CD4-positive, alpha-beta T cell (primary cell): Measurements from ENCODE around the gene PLCD1. TPM values are rescaled to one million over a fixed set of nuclear protein-coding genes. Genes with fewer than 3 reads are reported as not detected.
A peak's percentile ranks its signal among the peaks of the same experiment; 100 is the strongest.

Experiments
- ATAC-seq: fragments of 200-7000 bp; cut with Tn5 transposase; one replicate; pipeline ENCODE4 v1.10.0; 2022; ENCODE audit warnings: mild to moderate bottlenecking; ENCODE audit not compliant: poor library complexity
- CTCF ChIA-PET: fragments of 350-600 bp; sonication (Branson Sonifier 250); formaldehyde crosslinking; loops from one replicate; lab custom pipeline; 2021; ENCODE audit warnings: antibody characterized with exemption, inconsistent platforms; lab: Charles Lee
- POLR2A ChIA-PET: fragments of 350-600 bp; sonication (Branson Sonifier 250); formaldehyde crosslinking; loops from one replicate; lab custom pipeline; 2021; ENCODE audit warnings: antibody characterized with exemption, inconsistent platforms; lab: Charles Lee
- DNase-seq, 14 experiments: peaks; one replicate each; pipeline ENCODE4 v3.0.0-alpha.2; 2013 to 2020; ENCODE audit warnings: mixed read lengths in 2 of 14
- H3K27ac ChIP-seq, 2 donors: one replicate each; pipeline versions ENCODE4 v1.5.1 to v1.7.0; 2013; ENCODE audit warnings: low read length in 2 of 2, low read depth in 1 of 2, mild to moderate bottlenecking in 1 of 2
- H3K27me3 ChIP-seq, 2 experiments: 1 replicate in 1 of 2; 2 replicates in 1 of 2; pipeline versions ENCODE4 v1.6.1 to v1.7.0; 2013; ENCODE audit warnings: low read length in 2 of 2, control low read depth in 1 of 2, mild to moderate bottlenecking in 1 of 2, moderate library complexity in 1 of 2; ENCODE audit not compliant: insufficient read depth in 2 of 2, control insufficient read depth in 1 of 2
- H3K36me3 ChIP-seq: one replicate; pipeline ENCODE4 v1.6.1; 2013; ENCODE audit warnings: low read length, control low read depth; ENCODE audit not compliant: insufficient read depth
- H3K4me1 ChIP-seq: one replicate; pipeline ENCODE4 v1.6.1; 2013; ENCODE audit warnings: low read length, control low read depth; ENCODE audit not compliant: insufficient read depth
- H3K4me3 ChIP-seq: one replicate; pipeline ENCODE4 v1.5.1; 2013; ENCODE audit warnings: mild to moderate bottlenecking, low read length, moderate library complexity
- H3K9me3 ChIP-seq, 2 experiments: 1 replicate in 1 of 2; 2 replicates in 1 of 2; pipeline versions ENCODE4 v1.6.1 to v1.7.0; 2013; ENCODE audit warnings: low read length in 2 of 2, mild to moderate bottlenecking in 2 of 2, control low read depth in 1 of 2, moderate library complexity in 1 of 2; ENCODE audit not compliant: control insufficient read depth in 1 of 2, insufficient read depth in 1 of 2
- H3K27ac Mint-ChIP-seq: one replicate; pipeline ENCODE4 v1.8.0; 2020; ENCODE audit warnings: mixed read lengths
- H3K27me3 Mint-ChIP-seq: one replicate; pipeline ENCODE4 v1.8.0; 2021; ENCODE audit warnings: mixed read lengths
- H3K36me3 Mint-ChIP-seq: one replicate; pipeline ENCODE4 v1.8.0; 2021; ENCODE audit warnings: low read depth, mixed read lengths
- H3K4me1 Mint-ChIP-seq: one replicate; pipeline ENCODE4 v1.8.0; 2021; ENCODE audit warnings: low read depth, mixed read lengths
- H3K4me3 Mint-ChIP-seq: one replicate; pipeline ENCODE4 v1.8.0; 2020; ENCODE audit warnings: mild to moderate bottlenecking, mixed read lengths
- H3K9me3 Mint-ChIP-seq: one replicate; pipeline ENCODE4 v1.8.0; 2020; ENCODE audit warnings: mixed read lengths
- intact Hi-C, 2 experiments: fragments of 100-400 bp; cut with DNase I in 1 of 2; cut with micrococcal nuclease in 1 of 2; formaldehyde crosslinking; loops; one replicate each; pipeline versions ENCODE4 v1.15.1 to v1.9.0; 2023 to 2025; cut with DNase I, micrococcal nuclease
- total RNA-seq, 174 experiments: library from RNA in 2 of 174; stranded (reverse) in 2 of 174; gene quantifications; one replicate each; pipeline ENCODE4 v1.2.3 and lab custom pipeline; 2021 to 2026
- TF ChIP-seq, protein P1 (sequence below): fragments of 200-600 bp; IDR thresholded peaks from one replicate; pipeline ENCODE4 v1.8.0; 2022; ENCODE audit warnings: antibody characterized with exemption, mild to moderate bottlenecking

Gene PLCD1
- total RNA-seq, 2 experiments from 2014 or later: 67.0 to 69.8 TPM

- ChIA-PET CTCF (no interaction called here), POLR2A (no interaction called here)
- peak overlapping the region; percentile 20 for H3K4me3 Mint-ChIP-seq
- DNase-seq (no peak), ATAC-seq (no peak)
- H3K4me3 ChIP-seq: no peak overlapping the region
- H3K36me3 ChIP-seq: peaks cover 9% of the 10 kb centered on the region
- peaks cover 46% of the 10 kb centered on the region for H3K4me1 Mint-ChIP-seq
- peaks cover 31% of the 10 kb centered on the region for H3K36me3 Mint-ChIP-seq
- peaks cover 35% of the 10 kb centered on the region for H3K4me1 ChIP-seq
- TF ChIP-seq, protein P1, sequence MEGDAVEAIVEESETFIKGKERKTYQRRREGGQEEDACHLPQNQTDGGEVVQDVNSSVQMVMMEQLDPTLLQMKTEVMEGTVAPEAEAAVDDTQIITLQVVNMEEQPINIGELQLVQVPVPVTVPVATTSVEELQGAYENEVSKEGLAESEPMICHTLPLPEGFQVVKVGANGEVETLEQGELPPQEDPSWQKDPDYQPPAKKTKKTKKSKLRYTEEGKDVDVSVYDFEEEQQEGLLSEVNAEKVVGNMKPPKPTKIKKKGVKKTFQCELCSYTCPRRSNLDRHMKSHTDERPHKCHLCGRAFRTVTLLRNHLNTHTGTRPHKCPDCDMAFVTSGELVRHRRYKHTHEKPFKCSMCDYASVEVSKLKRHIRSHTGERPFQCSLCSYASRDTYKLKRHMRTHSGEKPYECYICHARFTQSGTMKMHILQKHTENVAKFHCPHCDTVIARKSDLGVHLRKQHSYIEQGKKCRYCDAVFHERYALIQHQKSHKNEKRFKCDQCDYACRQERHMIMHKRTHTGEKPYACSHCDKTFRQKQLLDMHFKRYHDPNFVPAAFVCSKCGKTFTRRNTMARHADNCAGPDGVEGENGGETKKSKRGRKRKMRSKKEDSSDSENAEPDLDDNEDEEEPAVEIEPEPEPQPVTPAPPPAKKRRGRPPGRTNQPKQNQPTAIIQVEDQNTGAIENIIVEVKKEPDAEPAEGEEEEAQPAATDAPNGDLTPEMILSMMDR: no peak
- H3K9me3 Mint-ChIP-seq: no peaks in the 10 kb centered on the region
- intact Hi-C loops: no loop called here
- no peaks in the 10 kb centered on the region for H3K27me3 Mint-ChIP-seq
- no peak overlapping the region for H3K27ac ChIP-seq
- peak overlapping the region; percentile 95 for H3K27ac Mint-ChIP-seq
- no peaks in the 10 kb centered on the region for H3K27me3 ChIP-seq
- H3K9me3 ChIP-seq: no peaks in the 10 kb centered on the region
Observed at GRCh38 chr3:37991823-37992222, 37.6 kb downstream of the PLCD1 start.

DNA sequence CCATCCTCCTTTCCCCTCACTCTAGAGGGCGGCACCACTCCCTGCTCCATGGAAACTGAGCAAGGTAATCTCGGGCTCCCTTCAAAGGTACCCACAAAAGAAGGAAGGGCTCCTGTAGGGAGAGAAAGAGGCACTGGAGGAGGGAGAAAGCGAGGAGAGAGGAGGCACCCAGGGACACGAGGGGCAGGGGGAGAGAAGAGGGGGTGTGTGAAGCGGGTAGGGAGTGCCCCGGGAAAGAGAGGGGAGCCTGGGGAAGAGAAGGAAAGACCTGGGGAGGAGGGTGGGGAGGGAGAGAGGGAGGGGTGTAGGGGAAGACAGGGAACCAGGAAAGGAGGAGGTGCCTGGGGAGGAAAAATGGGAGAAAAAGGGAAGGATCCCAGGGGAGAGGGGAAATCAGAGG lies 38.3 kb downstream of the PLCD1 start:
- POLR2A ChIA-PET: no interaction called here
- Mint-ChIP-seq H3K36me3 (peaks cover 23% of the 10 kb centered on the region), H3K4me1 (peaks cover 39% of the 10 kb centered on the region), H3K27ac (no peak overlapping the region), H3K9me3 (no peaks in the 10 kb centered on the region), H3K27me3 (no peaks in the 10 kb centered on the region), H3K4me3 (no peak overlapping the region)
- H3K9me3 ChIP-seq: no peaks in the 10 kb centered on the region
- DNase-seq (no peak), ATAC-seq (no peak)
- no peak overlapping the region for H3K27ac ChIP-seq
- H3K27me3 ChIP-seq: no peaks in the 10 kb centered on the region
- no peak overlapping the region for H3K4me3 ChIP-seq
- TF ChIP-seq, protein P1: no peak
- H3K4me1 ChIP-seq: peaks cover 28% of the 10 kb centered on the region
- CTCF ChIA-PET: no interaction called here
- intact Hi-C loops: no loop called here
- peaks cover 3% of the 10 kb centered on the region for H3K36me3 ChIP-seq

DNA sequence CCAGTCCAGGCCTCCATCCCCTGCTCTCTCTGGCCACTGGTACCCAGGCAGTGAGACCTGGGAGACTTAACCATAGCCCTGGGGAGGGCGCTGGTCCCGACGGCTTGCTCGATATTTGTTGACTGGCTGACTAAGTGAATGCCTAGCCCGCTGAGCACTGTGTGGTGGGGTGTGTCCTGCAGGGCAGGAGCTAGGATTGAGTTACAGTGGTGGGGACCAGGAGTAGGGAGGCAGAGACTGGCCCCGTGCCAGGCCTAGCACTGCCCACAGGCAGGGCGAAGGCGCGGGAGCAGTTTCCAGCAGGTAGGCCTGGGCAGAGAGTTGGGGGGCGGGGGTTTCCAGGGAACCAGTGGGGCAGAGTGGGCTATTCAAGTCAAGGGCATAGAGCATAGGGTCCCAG lies 38.9 kb downstream of the PLCD1 start, which contains the start of gene VILL:
Gene VILL (plus strand): TSS at position 260 of the 400 bp plus-strand sequence. CDS start 2,887 bp downstream, outside the sequence.
- peaks cover 33% of the 10 kb centered on the region for H3K4me1 Mint-ChIP-seq
- H3K4me3 Mint-ChIP-seq: peak within 1 kb of the TSS; percentile 54
- H3K27me3 Mint-ChIP-seq: no peaks in the 10 kb centered on the region
- peak in 1 of 14 experiments; percentile 16 for DNase-seq
- TF ChIP-seq, protein P1: no peak
- CTCF ChIA-PET: no interaction called here
- H3K4me3 ChIP-seq: no peak within 1 kb of the TSS
- H3K27ac Mint-ChIP-seq: peak within 1 kb of the TSS; percentile 47
- H3K4me1 ChIP-seq: peaks cover 22% of the 10 kb centered on the region
- intact Hi-C loops: no loop called here
- no peak for ATAC-seq
- H3K27ac ChIP-seq: no peak within 1 kb of the TSS
- no peaks in the 10 kb centered on the region for H3K27me3 ChIP-seq
- H3K36me3 ChIP-seq: no peaks in the 10 kb centered on the region
- H3K9me3 Mint-ChIP-seq: no peaks in the 10 kb centered on the region
- no peaks in the 10 kb centered on the region for H3K9me3 ChIP-seq
- H3K36me3 Mint-ChIP-seq: peaks cover 18% of the 10 kb centered on the region
- POLR2A ChIA-PET: no interaction called here
